HG03097 (cell line): Measurements from ENCODE around the gene TAF3.

Source experiments
- ATAC-seq: cut with Tn5 transposase; IDR thresholded peaks from one replicate; pipeline ENCODE4 v1.9.1; 2021; ENCODE audit not compliant: unreplicated experiment, low FRiP score

Gene TAF3

DNA sequence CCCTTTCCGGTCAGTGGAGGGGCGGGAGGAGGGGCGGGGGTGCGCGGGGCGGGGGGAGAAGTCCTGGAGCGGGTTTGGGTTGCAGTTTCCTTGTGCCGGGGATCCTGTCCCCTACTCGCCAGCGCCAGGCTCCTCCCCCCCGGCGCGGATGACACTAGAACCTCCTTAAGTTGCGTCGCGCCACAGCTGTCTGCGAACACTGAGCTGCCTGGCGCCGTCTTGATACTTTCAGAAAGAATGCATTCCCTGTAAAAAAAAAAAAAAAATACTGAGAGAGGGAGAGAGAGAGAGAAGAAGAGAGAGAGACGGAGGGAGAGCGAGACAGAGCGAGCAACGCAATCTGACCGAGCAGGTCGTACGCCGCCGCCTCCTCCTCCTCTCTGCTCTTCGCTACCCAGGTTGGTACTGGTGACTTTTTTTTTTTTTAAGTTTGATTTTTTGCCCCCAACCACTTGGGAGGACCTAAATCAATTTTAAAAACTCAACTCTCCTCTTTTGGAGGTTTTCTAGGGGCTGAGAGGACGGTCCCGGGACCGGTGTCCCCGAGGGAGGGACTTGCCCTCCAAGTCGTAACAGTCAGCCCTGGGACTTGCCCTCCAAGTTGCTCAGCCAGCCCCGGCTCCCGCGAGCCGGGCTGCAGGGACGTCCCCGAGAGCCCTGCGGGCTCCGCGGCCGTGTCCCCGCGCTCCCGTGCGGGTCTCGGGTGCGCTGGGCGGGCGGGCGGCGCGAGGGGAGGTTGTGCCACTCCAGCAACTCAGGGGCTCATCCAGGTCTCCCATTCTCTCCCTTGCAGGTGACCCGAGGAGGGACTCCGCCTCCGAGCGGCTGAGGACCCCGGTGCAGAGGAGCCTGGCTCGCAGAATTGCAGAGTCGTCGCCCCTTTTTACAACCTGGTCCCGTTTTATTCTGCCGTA lies 236.4 kb downstream of the TAF3 start, which contains the start of gene GATA3:
TSS of gene GATA3 (plus strand) at position 195 of the 914 bp plus-strand sequence. CDS start 968 bp downstream, outside the sequence.
- peak; percentile 36 for ATAC-seq

DNA sequence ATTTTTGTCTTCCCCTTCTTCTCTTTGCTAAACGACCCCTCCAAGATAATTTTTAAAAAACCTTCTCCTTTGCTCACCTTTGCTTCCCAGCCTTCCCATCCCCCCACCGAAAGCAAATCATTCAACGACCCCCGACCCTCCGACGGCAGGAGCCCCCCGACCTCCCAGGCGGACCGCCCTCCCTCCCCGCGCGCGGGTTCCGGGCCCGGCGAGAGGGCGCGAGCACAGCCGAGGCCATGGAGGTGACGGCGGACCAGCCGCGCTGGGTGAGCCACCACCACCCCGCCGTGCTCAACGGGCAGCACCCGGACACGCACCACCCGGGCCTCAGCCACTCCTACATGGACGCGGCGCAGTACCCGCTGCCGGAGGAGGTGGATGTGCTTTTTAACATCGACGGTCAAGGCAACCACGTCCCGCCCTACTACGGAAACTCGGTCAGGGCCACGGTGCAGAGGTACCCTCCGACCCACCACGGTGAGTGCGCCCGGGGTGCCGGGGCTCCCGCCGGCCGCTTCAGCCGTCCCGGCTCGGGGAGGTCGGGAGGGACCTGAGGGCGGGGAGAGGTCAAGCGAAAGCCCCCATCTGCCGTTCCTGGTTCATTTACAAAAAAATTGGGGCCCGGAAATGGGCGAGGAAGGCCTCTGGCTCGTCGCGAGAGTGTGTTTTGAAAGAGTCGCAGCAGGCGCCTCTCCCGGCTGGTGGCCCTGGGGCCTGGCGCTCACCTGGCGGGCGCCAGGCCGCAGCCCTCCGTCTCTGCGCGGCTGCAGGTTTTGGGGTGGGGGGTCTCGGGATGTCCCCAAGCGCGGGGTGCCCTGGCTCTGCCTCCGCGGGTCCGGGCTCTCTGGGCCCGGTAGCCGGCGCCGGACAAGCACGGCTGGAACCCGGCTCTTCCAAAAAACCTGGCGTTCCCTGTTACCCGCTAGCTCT lies 237.4 kb downstream of the TAF3 start:
- ATAC-seq = no peak

- ATAC-seq = no peak
Measured at GRCh38 chr10:8056378-8056777, 238.1 kb downstream of the TAF3 start.

GRCh38 chr10:8056871-8057331 lies 238.6 kb downstream of the TAF3 start:
- peak; percentile 30 for ATAC-seq

DNA sequence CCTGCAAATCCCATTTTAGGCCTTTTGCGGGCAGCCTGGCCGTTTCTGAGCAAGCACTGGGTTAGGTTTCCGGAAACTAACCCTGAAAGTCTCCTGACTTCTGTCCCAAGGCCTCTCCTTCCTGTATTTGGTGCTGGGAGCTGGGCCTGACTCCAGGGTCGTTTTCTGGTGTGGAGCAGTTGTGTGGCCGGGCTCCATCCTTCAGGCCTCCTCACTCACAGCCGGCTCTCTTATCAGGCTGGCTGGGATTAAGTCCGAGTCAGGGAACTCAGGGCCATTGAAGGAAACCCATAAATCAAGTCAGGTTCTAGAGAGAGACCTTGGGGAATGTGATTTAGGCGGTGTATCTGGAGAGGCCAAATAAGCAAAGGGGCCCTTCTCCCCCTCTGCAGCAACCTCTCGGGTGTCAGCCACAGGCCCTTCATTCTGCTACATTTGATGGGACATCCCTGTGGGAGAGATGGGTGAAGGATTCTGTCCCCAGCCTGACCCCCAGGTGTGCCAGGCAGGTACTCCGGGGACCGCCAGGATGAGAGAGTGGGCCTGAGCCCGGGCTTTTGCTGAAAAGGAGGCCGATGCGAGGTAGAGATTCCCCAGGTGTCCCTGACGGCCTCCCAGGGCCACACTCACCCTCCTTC lies 239.4 kb downstream of the TAF3 start:
- no peak for ATAC-seq

- no peak for ATAC-seq
Measured at GRCh38 chr10:8058274-8059111, 240.2 kb downstream of the TAF3 start.

DNA sequence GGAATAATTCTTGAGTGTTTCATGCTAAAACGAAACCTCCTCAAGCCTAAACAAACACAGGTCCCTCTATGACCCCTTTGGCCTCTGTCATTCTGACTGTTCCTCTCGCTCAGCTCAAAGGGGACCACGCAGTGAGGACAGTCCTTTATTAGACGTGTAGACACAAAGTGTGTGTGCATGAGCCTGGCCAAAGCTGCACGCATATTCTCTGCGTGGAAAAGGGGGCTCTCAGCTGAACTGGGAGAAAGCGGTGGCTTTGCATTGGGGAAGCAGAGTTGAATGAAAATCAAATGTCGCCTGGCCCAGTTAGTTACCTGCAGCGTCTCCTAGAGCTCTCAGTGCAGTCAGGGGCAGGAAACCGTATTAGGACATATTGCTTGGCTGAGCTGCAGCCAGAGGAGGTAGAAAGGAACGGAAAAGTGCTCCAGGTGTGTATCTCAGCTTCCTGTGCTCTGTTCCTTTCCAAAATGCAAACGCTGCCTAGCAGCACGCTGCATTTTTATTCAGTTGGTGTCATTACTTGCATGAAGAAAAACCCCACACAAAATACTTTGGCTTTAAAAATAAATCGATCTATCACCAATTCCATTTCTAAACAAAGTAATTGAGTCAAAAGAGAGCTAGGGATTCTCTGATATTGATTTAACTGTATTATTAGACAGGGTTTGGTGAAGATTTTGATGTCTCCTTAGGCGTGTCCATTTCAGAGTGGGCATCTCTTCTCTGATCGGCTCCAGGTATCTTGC lies 241.1 kb downstream of the TAF3 start:
- ATAC-seq = no peak

DNA sequence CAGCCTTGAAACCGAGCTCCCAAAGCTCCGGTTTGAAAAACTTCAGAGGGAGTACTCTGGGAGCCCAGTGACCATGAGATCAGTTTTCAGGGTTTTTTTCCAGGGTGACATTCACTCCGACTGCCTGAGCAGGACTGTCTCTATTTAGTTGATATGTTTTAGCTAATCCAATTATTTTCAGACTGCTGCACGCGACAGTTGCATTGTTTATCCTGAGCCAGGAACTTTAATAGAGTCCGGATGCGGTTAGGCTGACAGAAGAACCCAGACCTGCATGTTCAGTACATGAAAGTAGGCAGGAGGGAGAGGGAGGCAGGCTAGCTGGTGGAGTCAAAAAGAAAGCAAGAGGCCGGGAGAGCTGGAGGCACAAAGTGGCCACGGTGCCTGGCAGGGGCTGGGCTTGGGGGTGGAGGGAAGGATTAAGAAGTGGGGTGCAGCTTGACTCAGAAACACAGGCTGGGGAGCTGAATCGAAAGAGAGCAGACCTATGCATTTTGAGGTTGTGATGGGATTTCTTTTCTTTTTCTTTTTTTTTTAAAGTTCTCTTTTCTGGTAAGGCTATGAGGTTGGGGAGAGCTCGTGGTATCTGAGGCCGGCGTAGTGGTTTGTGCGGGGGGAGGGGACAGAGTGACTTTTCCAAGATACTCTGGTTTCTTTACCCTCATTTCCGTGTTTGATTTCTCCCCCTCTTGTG lies 241.9 kb downstream of the TAF3 start:
- ATAC-seq = peak; percentile 57

- no peak for ATAC-seq
Measured at GRCh38 chr10:8060704-8061121, 242.4 kb downstream of the TAF3 start.

DNA sequence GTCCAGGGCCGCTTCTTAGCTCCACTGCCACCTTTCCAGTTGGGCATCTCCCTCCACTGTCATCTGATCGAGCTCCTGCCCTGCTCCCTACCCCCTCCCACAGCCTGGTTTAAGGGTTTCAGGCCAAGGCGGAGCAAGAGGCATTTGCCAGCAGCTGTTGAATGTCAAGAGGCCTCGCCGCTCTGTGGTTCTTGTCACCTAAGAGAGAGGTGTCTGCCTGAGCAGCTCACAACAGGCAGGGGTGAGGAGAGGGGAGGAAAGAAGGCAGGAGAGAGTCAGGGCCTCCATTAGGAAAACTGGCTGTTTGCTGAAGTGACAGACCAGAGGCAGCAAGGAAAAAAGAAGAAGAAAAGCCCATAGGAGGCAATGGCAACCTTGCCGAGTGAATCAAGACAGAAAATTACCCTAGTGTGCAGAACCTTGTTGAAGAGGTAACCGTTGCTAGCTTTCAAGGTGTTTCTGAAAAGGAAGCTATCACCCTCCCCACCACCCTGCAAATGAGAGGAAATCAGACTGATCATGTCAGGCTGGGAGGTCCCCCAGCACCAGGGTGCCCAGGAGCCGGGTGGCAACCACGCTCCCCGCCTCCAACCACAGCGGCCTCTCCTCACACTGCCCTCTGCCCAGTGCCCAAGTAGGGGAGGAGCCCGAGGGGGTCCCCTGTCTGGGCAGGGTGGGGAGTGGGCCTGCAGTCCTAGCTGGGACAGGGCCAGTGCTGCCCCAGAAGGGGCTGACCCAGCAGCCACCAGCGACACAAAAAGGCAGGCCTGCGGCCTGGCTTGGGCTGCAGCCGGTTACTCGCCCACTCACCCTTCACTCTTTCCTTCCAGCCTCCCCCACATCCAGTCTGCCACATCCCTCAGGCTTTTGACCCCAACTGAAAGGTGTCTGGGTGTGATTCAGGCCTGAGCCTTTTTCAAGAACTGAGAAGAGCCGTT lies 243.2 kb downstream of the TAF3 start:
- no peak for ATAC-seq

GRCh38 chr10:8063128-8063908 lies 245.0 kb downstream of the TAF3 start:
- ATAC-seq = no peak

- ATAC-seq = no peak
Measured at GRCh38 chr10:8063935-8064334, 245.6 kb downstream of the TAF3 start.

DNA sequence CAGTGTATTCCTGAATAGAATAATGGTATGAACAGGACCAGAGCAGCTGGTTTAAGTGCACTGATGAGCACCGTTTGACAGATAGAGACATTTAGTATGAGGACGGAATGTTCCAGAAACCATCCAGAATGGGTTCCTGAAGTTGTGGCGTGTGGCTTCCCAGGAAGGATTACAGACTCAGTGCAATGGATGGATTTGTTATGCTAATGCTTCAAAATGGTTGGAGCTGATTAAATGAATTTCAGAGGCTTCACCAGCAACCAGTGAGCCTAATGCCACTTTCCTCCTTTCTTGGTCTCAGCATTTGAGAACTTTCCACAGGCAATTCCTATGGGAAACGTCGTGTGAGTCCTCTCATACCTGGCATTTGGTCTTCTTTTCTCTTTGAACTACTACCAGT lies 246.1 kb downstream of the TAF3 start:
- ATAC-seq = no peak

DNA sequence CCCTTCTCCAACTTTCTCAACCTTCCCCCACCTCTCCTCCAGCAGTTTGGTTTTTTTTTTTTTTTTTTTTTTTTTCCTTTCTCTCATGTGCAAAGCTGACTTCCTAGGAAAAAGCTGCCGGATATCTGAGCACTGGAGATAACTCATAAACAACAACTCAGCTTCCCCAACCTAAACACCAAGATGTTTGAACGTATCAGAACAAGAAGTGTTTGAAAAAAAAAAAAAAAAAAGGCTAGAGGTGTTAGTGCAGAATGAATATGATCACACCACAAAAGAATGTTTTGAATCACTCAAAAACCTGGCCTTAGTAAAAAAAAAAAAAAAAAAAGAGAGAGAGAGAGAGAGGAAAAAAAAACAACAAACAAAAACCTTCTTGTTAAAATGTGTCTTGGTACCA lies 247.3 kb downstream of the TAF3 start:
- no peak for ATAC-seq

- ATAC-seq = no peak
Measured at GRCh38 chr10:8066124-8066523, 247.8 kb downstream of the TAF3 start.
